ENCODE measurements around the gene GPBAR1. TPM values are rescaled to one million over a fixed set of nuclear protein-coding genes. Genes with fewer than 3 reads are reported as not detected.
"Not testable (repeated sequence)": the region's sequence is repeated elsewhere in the genome, so short reads cannot be mapped to it uniquely, and the experiment has no call there.

Gene GPBAR1
- polyA plus RNA-seq, 4 donors = 2.1 to 2.4 (median 2.3) TPM

GRCh38 chr2:218301176-218301819 lies 40.5 kb downstream of the GPBAR1 start:
- DNase-seq (ENCODE audit: low read depth in 4 of 4, low spot score in 3 of 4) = peak; percentile 86 to 91 (median 88)

- DNase-seq (ENCODE audit: low read depth in 4 of 4, low spot score in 3 of 4) = no peak
Observed at GRCh38 chr2:218305383-218305782, 44.6 kb downstream of the GPBAR1 start.

GRCh38 chr2:218306184-218306920 lies 45.5 kb downstream of the GPBAR1 start:
- no peak for DNase-seq (ENCODE audit: low read depth in 4 of 4, low spot score in 3 of 4)

- no peak for DNase-seq (ENCODE audit: low read depth in 4 of 4, low spot score in 3 of 4)
Observed at GRCh38 chr2:218307415-218308090, 46.7 kb downstream of the GPBAR1 start.

GRCh38 chr2:218310853-218311540 lies 50.2 kb downstream of the GPBAR1 start:
- no peak for DNase-seq (ENCODE audit: low read depth in 4 of 4, low spot score in 3 of 4)

GRCh38 chr2:218311541-218312266 lies 50.9 kb downstream of the GPBAR1 start:
- not testable (repeated sequence) for DNase-seq (ENCODE audit: low read depth in 4 of 4, low spot score in 3 of 4)

GRCh38 chr2:218312267-218312756 lies 51.5 kb downstream of the GPBAR1 start:
- DNase-seq (ENCODE audit: low read depth in 4 of 4, low spot score in 3 of 4) = no peak

- no peak for DNase-seq (ENCODE audit: low read depth in 4 of 4, low spot score in 3 of 4)
Observed at GRCh38 chr2:218313356-218313755, 52.5 kb downstream of the GPBAR1 start.

Other genes with a start within 250 kb of the GPBAR1 start
- under 1 TPM in 3 of 4 donors, not detected in 1; 0.08 to 0.59 (median 0.18) TPM for gene RUFY4, start 191.8 kb upstream of the GPBAR1 start, polyA plus RNA-seq (ENCODE audit: insufficient read length in 4 of 4)
- gene CXCR2, start 135.0 kb upstream of the GPBAR1 start, polyA plus RNA-seq (ENCODE audit: insufficient read length in 4 of 4) = under 1 TPM; 0.19 to 0.44 (median 0.33) TPM
- gene CXCR1, start 94.1 kb upstream of the GPBAR1 start, polyA plus RNA-seq (ENCODE audit: insufficient read length in 4 of 4) = under 1 TPM in 1 of 4 donors, not detected in 3; 0.08 TPM
- 100 to 1,000 TPM; 246 to 268 (median 258) TPM for gene ARPC2, start 43.8 kb upstream of the GPBAR1 start, polyA plus RNA-seq (ENCODE audit: insufficient read length in 4 of 4)
- 100 to 1,000 TPM; 113 to 145 (median 117) TPM for gene AAMP, start 9.1 kb downstream of the GPBAR1 start, polyA plus RNA-seq (ENCODE audit: insufficient read length in 4 of 4)
- gene PNKD, start 9.5 kb downstream of the GPBAR1 start, polyA plus RNA-seq (ENCODE audit: insufficient read length in 4 of 4) = 100 to 1,000 TPM; 103 to 132 (median 111) TPM
- gene TMBIM1, start 31.5 kb downstream of the GPBAR1 start, polyA plus RNA-seq (ENCODE audit: insufficient read length in 4 of 4) = 100 to 1,000 TPM in 2 of 4 donors, 10 to 100 TPM in 2; 90.9 to 107 (median 99.8) TPM
- 1 to 10 TPM; 4.3 to 6.2 (median 5.3) TPM for gene CATIP, start 95.8 kb downstream of the GPBAR1 start, polyA plus RNA-seq (ENCODE audit: insufficient read length in 4 of 4)
- 1 to 10 TPM in 1 of 4 donors, under 1 TPM in 3; 0.57 to 1.1 (median 0.69) TPM for gene SLC11A1, start 121.3 kb downstream of the GPBAR1 start, polyA plus RNA-seq (ENCODE audit: insufficient read length in 4 of 4)
- 100 to 1,000 TPM; 139 to 174 (median 150) TPM for gene CTDSP1, start 138.9 kb downstream of the GPBAR1 start, polyA plus RNA-seq (ENCODE audit: insufficient read length in 4 of 4)
- gene VIL1, start 158.1 kb downstream of the GPBAR1 start, polyA plus RNA-seq (ENCODE audit: insufficient read length in 4 of 4) = 10 to 100 TPM; 20.0 to 26.1 (median 23.4) TPM